Ishikawa (cell line): Measurements from ENCODE around the gene DIP2C.

Experiments
- CEBPB ChIP-seq: IDR thresholded peaks from 2 replicates; pipeline ENCODE4 v1.6.1; 2012
- CREB1 ChIP-seq: IDR thresholded peaks from 2 replicates; pipeline ENCODE4 v1.6.1; 2012; ENCODE audit warnings: low read depth
- EGR1 ChIP-seq: IDR thresholded peaks from 2 replicates; pipeline ENCODE4 v1.6.1; 2012
- EP300 ChIP-seq: IDR thresholded peaks from 2 replicates; pipeline ENCODE4 v1.6.1; 2012; ENCODE audit warnings: borderline replicate concordance
- FOXM1 ChIP-seq: IDR thresholded peaks from 2 replicates; pipeline ENCODE4 v1.6.1; 2012; ENCODE audit warnings: low read depth, borderline replicate concordance
- MAX ChIP-seq: IDR thresholded peaks from 2 replicates; pipeline ENCODE4 v1.6.1; 2012
- NFIC ChIP-seq: IDR thresholded peaks from 2 replicates; pipeline ENCODE4 v1.6.1; 2012
- RAD21 ChIP-seq: IDR thresholded peaks from 2 replicates; pipeline ENCODE4 v1.6.1; 2012; ENCODE audit warnings: low read depth
- TAF1 ChIP-seq: IDR thresholded peaks from 2 replicates; pipeline ENCODE4 v1.6.1; 2012; ENCODE audit warnings: low read depth, mild to moderate bottlenecking
- TCF12 ChIP-seq: IDR thresholded peaks from 2 replicates; pipeline ENCODE4 v1.6.1; 2012; ENCODE audit warnings: low read depth
- TEAD4 ChIP-seq: IDR thresholded peaks from 2 replicates; pipeline ENCODE4 v1.6.1; 2012
- YY1 ChIP-seq: IDR thresholded peaks from 2 replicates; pipeline ENCODE4 v1.6.1; 2012; ENCODE audit warnings: low read depth
- ZBTB7A ChIP-seq: IDR thresholded peaks from 2 replicates; pipeline ENCODE4 v1.6.1; 2012; ENCODE audit warnings: low read depth
- TF ChIP-seq, protein P1 (sequence below): IDR thresholded peaks from 2 replicates; pipeline ENCODE4 v1.6.1; 2012; ENCODE audit warnings: low read depth, mild to moderate bottlenecking
- TF ChIP-seq, protein P2 (sequence below): IDR thresholded peaks from 2 replicates; pipeline ENCODE4 v1.6.1; 2012

The DIP2C gene

DNA sequence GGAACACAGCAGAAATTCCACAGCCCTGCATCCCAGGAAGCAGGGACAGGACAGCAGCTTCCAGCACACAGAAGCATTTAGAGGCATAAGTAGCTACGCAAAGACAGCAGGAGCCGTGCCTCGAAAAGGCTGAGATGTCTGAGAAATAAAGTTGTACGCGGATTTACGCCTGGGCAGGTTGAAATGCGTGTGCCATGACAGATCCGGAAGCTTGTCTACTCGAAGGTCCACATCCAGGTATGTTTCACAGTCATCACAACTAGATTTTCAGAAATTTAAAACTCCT, 26.1 kb downstream of the DIP2C start:
- no peak for TF ChIP-seq EGR1
- TF ChIP-seq, protein P1, sequence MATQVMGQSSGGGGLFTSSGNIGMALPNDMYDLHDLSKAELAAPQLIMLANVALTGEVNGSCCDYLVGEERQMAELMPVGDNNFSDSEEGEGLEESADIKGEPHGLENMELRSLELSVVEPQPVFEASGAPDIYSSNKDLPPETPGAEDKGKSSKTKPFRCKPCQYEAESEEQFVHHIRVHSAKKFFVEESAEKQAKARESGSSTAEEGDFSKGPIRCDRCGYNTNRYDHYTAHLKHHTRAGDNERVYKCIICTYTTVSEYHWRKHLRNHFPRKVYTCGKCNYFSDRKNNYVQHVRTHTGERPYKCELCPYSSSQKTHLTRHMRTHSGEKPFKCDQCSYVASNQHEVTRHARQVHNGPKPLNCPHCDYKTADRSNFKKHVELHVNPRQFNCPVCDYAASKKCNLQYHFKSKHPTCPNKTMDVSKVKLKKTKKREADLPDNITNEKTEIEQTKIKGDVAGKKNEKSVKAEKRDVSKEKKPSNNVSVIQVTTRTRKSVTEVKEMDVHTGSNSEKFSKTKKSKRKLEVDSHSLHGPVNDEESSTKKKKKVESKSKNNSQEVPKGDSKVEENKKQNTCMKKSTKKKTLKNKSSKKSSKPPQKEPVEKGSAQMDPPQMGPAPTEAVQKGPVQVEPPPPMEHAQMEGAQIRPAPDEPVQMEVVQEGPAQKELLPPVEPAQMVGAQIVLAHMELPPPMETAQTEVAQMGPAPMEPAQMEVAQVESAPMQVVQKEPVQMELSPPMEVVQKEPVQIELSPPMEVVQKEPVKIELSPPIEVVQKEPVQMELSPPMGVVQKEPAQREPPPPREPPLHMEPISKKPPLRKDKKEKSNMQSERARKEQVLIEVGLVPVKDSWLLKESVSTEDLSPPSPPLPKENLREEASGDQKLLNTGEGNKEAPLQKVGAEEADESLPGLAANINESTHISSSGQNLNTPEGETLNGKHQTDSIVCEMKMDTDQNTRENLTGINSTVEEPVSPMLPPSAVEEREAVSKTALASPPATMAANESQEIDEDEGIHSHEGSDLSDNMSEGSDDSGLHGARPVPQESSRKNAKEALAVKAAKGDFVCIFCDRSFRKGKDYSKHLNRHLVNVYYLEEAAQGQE: no peak
- no peak for TF ChIP-seq FOXM1
- no peak for TF ChIP-seq TAF1
- no peak for TF ChIP-seq NFIC
- no peak for TF ChIP-seq MAX
- TF ChIP-seq, protein P2, sequence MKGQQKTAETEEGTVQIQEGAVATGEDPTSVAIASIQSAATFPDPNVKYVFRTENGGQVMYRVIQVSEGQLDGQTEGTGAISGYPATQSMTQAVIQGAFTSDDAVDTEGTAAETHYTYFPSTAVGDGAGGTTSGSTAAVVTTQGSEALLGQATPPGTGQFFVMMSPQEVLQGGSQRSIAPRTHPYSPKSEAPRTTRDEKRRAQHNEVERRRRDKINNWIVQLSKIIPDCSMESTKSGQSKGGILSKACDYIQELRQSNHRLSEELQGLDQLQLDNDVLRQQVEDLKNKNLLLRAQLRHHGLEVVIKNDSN: no peak
- no peak for TF ChIP-seq EP300
- TF ChIP-seq CEBPB: no peak
- TF ChIP-seq TEAD4: no peak
- no peak for TF ChIP-seq CREB1
- no peak for TF ChIP-seq YY1
- no peak for TF ChIP-seq ZBTB7A

DNA sequence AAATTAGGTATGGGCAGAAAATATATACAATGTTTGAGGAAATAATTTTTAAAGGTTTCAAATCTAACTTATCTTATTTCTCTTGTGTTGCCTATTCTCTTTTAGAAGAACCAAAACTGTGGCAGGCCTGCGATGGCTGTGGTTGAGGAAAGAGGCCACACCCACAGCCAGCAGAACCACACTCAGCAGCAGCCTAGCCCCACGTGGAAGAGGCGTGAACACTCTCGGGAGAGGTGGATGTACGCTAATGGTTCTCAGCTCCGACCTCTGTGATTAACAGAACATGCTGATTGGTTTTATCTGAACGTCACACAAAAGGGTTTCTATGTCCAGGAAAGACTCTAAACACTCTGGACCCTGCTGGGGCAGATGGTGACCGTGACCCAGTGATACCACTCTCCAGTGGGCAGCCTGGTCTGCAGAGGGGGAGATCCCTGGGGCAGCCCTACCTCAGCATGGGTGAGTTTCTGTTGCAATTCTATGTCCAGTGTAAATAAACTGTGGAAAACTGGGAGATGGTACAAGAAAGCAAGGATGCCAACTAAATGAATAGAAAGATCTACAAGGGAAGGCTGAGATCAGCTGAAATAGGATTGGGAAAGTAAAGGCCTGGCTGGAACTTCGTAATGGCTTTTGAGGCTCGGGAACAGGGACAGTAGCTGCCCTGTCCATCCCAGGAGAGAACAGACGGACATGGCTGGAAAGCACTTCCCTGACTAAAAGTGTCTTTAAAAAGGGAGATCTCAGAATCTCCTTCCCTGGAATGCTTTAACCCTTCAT, 26.6 kb downstream of the DIP2C start:
- TF ChIP-seq TEAD4 (no peak), RAD21 (no peak), CEBPB (no peak), MAX (no peak), EGR1 (no peak), TAF1 (no peak), TCF12 (no peak), FOXM1 (no peak)
- TF ChIP-seq, protein P2: no peak

- TF ChIP-seq NFIC (no peak), EP300 (no peak), TEAD4 (no peak), RAD21 (no peak), FOXM1 (no peak), YY1 (no peak), CEBPB (no peak), ZBTB7A (no peak), CREB1 (no peak)
- TF ChIP-seq, protein P2: no peak
- TF ChIP-seq, protein P1: no peak
These were observed 27.3 kb downstream of the DIP2C start for GRCh38 chr10:662223-662605.

DNA sequence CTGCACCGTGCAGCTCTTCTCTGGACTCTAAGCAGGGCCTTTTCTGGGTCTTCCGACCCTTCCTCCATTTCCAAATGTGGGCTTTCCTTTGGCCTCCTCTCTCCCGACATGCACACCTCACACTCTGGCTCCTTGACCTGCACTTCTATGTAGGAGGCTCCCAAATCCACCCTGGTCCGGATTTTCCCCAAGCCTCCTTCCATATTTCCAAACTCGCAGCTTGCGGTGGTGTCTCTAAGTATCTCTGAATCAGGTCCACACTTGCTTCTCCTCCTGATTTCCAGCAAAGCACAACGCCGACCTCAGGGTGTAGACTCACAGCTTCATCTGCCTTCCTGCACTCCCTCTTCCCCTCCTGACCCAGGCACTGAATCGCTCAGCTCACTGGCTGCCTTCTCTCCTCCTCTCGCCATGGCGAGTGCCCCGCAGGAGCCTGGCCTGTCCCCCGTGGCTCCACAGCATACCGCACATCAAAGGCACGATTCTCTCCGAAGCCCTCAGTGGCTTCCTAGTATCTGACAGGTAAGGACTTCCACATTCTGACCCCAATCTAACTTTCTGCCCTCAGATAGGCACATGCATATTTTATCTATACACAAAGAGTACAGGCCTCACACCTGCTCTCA, 27.8 kb downstream of the DIP2C start:
- TF ChIP-seq NFIC: no peak
- TF ChIP-seq RAD21: no peak
- TF ChIP-seq MAX: no peak
- no peak for TF ChIP-seq EP300
- TF ChIP-seq TEAD4: no peak
- no peak for TF ChIP-seq EGR1
- TF ChIP-seq FOXM1: no peak
- TF ChIP-seq CEBPB: no peak
- TF ChIP-seq, protein P1: no peak
- TF ChIP-seq ZBTB7A: no peak
